ENCODE data around the gene NTM.

Gene NTM

GRCh38 chr11:132137981-132138313, 767.5 kb downstream of the NTM start:
- in situ Hi-C loops (cut with HindIII; ENCODE audit: low sequenced_read_pairs), result no loop called here
- H3K4me3 ChIP-seq (ENCODE audit: low read depth, low read length), result no peak overlapping the region
- TF ChIP-seq, protein P1, sequence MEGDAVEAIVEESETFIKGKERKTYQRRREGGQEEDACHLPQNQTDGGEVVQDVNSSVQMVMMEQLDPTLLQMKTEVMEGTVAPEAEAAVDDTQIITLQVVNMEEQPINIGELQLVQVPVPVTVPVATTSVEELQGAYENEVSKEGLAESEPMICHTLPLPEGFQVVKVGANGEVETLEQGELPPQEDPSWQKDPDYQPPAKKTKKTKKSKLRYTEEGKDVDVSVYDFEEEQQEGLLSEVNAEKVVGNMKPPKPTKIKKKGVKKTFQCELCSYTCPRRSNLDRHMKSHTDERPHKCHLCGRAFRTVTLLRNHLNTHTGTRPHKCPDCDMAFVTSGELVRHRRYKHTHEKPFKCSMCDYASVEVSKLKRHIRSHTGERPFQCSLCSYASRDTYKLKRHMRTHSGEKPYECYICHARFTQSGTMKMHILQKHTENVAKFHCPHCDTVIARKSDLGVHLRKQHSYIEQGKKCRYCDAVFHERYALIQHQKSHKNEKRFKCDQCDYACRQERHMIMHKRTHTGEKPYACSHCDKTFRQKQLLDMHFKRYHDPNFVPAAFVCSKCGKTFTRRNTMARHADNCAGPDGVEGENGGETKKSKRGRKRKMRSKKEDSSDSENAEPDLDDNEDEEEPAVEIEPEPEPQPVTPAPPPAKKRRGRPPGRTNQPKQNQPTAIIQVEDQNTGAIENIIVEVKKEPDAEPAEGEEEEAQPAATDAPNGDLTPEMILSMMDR (IDR thresholded peaks at IDR 0.05; ENCODE audit: low read depth, low read length), result no peak
- no peak for DNase-seq (ENCODE audit: low read depth, low spot score)

- no peak overlapping the region for H3K4me3 ChIP-seq (ENCODE audit: low read depth, low read length)
- DNase-seq (ENCODE audit: low read depth, low spot score), result no peak
- TF ChIP-seq, protein P1 (IDR thresholded peaks at IDR 0.05; ENCODE audit: low read depth, low read length), result no peak
- in situ Hi-C loops (cut with HindIII; ENCODE audit: low sequenced_read_pairs), result no loop called here
Observed at GRCh38 chr11:132139181-132139580, 768.8 kb downstream of the NTM start.

DNA sequence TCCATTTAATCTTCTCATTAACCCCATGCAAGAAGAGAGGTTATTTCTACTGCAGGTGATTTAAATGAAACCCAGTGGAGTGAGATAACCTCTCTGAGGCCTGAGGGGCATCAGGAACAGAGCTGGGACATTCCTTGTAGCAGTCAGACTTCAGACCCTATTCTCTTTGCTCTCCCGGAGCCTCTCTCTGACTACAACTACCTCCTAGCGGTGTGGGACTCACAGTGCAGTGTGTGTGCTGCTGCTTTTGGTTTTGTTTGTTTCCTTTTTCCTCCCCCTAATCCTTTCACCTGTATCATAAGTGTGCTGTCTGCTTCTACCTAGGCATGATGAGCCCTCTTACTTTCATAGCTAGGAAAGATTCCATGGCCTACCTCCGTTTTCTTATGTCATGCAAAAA, 769.6 kb downstream of the NTM start:
- in situ Hi-C loops (cut with HindIII; ENCODE audit: low sequenced_read_pairs), result no loop called here
- DNase-seq (ENCODE audit: low read depth, low spot score), result no peak
- TF ChIP-seq, protein P1 (IDR thresholded peaks at IDR 0.05; ENCODE audit: low read depth, low read length), result no peak
- H3K4me3 ChIP-seq (ENCODE audit: low read depth, low read length), result no peak overlapping the region

DNA sequence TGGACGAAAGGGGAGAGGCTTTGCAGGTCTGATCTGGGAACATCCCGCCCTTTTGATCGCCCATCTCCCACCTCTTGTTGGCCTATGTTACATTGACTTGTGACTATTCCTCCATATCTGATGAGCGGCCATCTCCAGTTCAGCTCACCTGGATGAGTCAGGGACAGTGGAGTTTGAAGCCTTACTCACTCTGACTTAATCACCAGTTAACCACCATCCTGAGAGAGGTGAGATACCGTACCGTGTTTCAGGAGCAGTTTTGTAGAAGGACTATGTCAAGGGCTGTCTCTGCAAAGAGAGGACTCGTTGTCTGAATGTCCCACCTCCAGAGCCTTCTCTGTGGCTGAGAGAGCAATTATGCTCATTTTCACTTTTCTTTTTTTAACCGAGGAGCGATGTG, 771.7 kb downstream of the NTM start:
- H3K4me3 ChIP-seq (ENCODE audit: low read depth, low read length), result no peak overlapping the region
- DNase-seq (ENCODE audit: low read depth, low spot score), result no peak
- TF ChIP-seq, protein P1 (IDR thresholded peaks at IDR 0.05; ENCODE audit: low read depth, low read length), result no peak
- in situ Hi-C loops (cut with HindIII; ENCODE audit: low sequenced_read_pairs), result no loop called here

DNA sequence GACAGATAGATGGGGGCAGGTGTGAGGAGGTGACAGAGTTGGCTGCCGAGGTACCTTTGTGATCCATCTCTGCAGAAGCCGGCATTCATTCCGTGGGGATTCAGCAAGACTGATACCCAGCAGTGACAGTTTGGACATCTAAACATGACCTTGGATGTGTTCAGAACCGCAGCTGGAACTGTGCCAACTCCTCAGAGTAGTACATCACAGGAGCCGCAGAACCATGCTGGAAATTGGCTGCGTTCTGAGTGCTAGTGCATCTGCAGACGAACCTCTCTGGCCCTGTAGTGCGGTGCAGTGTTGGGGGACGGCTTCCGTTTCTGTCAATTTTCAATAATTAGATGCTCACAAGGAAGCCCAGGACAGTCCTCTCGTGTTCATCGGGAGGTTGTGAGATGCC, 772.1 kb downstream of the NTM start:
- no peak overlapping the region for H3K4me3 ChIP-seq (ENCODE audit: low read depth, low read length)
- no peak for DNase-seq (ENCODE audit: low read depth, low spot score)
- in situ Hi-C loops (cut with HindIII; ENCODE audit: low sequenced_read_pairs), result no loop called here
- TF ChIP-seq, protein P1 (IDR thresholded peaks at IDR 0.05; ENCODE audit: low read depth, low read length), result no peak

DNA sequence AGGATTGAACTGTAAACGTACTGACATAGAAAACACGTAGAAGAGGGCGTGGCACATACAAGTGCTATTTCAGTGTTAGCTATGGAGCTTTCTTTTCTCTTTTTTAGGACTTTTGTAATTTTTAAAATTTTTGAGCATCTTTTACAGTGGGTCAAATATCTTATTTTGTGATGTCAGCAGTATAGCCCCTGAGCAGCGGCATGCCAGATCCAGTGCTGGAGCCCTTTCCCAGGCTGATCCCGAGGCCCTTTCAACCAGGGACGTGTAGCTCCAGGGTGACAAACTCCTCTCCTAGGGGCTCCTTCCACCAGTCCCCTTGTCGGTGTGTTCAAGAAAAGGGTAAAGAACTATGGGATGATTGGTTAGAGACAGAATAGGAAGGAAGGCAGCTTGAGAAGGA, 777.0 kb downstream of the NTM start:
- TF ChIP-seq, protein P1 (IDR thresholded peaks at IDR 0.05; ENCODE audit: low read depth, low read length), result no peak
- no peak overlapping the region for H3K4me3 ChIP-seq (ENCODE audit: low read depth, low read length)
- in situ Hi-C loops (cut with HindIII; ENCODE audit: low sequenced_read_pairs), result no loop called here
- no peak for DNase-seq (ENCODE audit: low read depth, low spot score)

DNA sequence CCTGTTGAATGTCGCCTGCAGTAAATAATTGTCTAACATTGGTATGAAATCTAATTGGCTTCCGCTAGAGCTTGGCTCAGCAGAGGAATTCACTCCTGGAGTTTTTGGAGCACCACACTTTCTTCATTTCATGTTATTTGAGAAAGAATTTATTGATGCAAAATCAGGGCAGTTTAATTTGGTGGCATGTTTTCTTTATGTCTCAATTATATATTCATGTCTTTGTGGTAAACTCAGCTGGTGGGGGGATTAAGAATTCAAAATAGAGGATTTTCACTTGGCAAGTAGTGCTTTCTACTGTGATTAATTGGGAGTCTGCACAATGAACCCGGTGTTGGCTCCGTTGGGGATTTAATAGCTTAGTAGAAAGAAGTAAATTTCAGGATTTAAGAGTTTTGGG, 784.4 kb downstream of the NTM start:
- DNase-seq (ENCODE audit: low read depth, low spot score), result no peak
- TF ChIP-seq, protein P1 (IDR thresholded peaks at IDR 0.05; ENCODE audit: low read depth, low read length), result no peak
- in situ Hi-C loops (cut with HindIII; ENCODE audit: low sequenced_read_pairs), result no loop called here
- H3K4me3 ChIP-seq (ENCODE audit: low read depth, low read length), result no peak overlapping the region

Data from astrocyte of the spinal cord (primary cell).